GM18520 (cell line): ENCODE measurements around the gene APOL6.
"Not testable (repeated sequence)": the region's sequence is repeated elsewhere in the genome, so short reads cannot be mapped to it uniquely, and the experiment has no call there.

Source experiments
- ATAC-seq: cut with Tn5 transposase; IDR thresholded peaks from one replicate; pipeline ENCODE4 v1.9.1; 2021; ENCODE audit not compliant: unreplicated experiment

APOL6 gene

DNA sequence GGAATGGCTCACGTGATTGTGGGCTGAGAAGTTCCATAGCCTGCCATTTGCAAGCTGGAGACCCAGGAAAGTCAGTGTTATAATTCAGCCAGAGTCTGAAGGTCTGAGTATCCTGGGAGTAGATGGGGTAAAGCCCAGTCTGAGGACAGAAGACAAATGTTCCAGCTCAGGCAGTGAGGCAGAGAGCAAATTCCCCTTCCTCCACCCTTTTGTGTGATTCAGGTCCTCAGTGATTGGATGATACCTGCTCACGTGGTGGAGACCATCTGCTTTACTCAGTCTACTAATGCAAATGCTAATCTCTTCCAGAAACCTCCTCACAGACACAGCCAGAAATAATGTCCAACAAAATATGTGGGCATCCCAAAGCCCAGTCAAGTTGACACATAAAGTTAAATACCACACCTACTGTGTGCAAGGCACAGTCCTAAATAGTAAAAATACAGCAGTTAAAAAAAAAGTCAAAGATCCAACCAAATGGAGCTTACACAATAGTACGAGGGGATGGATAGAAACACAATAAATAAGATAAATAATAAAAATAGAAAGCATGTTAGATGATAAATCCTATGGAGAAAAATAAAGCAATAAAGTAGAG lies 13.2 kb upstream of the APOL6 start:
- no peak for ATAC-seq

DNA sequence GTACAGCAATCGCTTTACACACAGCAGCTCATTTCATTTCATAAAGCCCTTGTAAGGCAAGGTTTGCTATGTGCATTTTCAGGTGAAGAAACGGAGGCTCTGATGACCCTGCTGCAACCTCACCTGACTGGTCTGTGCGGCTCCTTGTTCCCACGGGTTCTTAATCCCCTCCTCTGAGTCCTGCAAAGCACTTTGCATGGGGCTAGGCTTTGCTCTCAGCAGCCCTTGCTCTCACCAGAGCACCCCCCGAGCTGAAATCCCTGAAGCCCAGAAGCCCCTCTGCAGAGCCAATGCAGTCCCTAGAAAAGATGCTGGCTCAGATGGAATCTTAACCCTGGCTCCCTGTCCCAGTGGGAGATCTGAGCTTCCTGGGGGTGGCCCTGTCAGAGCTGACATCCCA lies 11.0 kb upstream of the APOL6 start:
- no peak for ATAC-seq

DNA sequence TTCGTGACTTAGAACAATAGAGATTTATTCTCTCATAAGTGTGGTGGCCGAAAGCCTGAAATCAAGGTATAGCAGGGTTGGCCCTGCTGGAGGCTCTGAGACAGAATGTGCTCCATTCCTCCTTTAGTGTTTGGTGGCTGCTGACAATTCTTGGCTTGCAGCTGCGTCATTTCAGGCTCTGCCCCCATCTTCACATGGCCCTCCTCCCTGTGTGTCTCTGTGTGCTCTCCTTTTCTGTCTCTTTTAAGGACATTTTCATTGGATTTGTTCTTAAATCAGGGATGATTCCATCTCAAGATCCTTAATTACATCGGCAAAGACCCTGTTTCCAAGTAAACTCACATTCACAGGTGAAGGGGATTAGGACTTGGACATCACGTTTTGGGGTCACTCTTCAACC lies 10.2 kb upstream of the APOL6 start:
- ATAC-seq: no peak

DNA sequence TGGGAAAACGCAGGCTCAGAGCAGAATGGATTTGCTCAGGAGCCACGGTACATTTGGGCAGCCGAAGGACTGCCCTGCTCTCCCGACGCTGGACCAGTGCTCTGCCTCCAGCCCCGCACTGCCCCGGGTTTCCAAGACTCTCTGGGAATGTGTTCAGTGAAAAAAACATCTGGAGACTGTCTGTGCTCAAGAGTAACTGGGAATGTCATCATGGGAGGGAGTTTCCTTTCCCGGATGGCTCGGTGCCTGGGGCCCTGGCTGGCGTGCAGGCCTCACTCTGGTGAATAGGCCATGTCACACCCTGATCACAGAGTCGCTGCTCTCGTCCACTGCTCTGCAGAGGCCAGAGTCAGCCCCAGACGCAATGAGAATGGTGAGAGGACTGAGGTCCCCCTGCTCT lies 9.8 kb upstream of the APOL6 start:
- ATAC-seq: no peak

DNA sequence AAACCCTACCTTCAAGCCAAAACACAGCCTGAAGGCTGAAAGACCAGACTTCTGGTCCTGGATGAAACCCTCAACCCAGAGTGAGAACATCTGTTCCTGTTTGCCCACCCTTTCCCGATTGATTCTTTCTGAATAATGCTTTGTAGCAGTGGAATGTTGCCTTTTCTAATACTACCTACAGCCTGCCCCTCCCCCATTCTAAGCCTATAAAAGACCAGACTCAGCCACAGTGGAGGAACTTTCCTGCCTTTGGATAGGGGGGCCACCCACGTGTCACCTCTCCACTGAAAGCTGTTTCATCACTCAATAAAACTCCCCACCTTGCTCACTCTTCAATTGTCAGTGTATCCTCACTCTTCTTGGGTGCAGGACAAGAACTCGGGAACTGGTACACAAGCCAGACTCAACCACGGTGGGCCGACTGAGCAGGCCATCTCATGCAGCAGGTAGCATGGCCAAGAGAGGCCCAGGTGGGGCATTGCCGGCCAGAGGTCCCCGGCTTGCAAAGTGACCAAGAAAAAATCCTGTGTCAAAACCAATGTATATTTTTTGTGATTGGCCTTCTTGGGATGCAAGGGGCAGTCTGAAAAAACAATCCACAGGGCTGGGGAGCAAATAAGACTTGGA lies 6.6 kb upstream of the APOL6 start:
- no peak for ATAC-seq

DNA sequence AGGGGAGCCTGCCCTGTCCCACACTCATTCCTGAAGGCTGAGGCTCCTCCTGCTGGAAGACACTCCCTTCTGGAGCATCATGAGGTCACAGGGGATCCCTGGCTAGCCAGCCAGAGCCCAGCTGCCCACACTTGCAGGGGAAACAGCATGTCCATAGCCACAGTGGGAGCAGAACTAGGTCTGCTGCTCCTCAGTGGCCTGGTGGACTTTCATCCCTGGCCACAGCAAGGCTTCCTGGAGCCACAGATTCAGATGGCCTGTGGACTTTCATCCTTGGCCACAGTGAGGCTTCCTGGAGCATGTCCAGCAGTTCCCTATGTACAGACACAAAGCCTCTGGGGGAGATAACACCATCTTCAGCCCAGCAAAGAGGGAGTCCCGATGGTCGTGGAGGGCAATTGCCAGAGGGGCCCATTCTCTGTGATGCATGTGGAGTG lies 5.9 kb upstream of the APOL6 start:
- no peak for ATAC-seq

- no peak for ATAC-seq
These were observed 4.3 kb upstream of the APOL6 start for GRCh38 chr22:35643991-35644390.

DNA sequence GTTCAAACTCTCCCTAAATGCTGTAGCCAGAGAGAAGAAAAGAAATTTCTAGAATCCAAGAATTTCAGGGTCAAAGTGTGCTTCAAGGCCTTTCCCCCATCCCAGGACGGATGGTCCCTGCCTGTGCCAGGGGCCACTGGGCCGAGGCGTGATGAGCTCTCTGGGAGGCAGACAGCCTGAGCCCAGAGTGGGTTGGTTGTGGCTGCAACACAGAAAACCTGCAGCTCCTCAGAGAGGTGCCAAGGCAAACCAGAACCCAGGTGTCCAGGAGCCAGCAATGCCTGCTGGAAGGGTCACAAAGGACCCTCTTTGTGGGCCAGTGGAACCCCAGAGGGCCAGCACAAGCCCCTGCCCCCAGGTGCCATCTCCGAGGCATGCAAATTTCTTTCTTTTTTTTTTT lies 2.6 kb upstream of the APOL6 start:
- no peak for ATAC-seq

DNA sequence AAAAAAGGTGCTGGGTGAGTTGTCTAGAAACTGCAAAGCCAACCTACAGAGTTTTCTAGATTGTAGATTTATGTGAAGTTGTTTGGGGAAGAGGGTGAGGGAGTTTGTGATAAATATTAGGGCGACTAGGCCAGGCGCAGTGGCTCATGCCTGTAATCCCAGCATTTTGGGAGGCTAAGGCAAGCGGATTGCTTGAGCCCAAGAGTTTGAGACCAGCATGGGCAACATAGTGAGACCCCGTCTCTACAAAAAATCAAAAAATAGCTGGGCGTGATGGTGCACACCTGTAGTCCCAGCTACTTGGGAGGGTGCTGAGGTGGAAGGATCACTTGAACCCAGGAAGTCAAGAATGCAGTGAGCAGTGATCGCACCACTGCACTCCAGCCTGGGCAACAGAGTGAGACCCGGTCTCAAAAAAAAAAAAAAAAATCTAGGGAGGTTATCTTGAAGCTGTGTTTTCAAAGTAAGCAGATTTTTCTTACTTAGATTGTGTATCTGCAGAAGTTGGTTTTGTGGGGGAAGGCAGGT lies 844 bp downstream of the APOL6 start:
- ATAC-seq: no peak

DNA sequence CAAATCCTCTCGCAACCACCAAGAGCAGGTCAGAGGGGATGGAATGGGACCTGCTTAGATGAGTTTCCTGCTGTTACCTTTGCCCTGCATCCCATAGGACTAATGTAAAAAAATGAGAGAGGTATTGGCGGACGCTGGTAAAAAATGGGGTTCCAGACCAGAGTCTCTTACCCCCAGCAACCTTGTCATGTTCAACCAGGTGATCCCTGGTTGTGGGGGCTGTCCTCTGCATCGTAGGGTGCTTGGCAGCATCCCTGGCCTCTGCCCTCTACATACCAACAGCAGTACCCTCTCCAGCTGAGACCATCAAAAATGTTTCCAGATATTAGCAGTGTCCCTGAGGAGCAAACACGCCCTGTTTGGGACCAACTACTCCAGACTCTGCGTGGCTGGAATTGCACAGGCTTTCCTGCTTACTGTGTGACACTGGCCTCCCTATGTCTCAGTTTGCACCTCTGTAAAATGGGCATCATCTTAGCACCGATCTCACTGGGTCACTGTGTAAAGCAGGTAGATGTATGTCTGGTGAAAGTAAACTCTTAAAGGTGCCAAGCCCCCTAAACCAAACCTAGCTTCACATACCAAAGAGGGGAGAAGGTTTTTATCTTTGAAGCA lies 1.5 kb downstream of the APOL6 start:
- no peak for ATAC-seq

GRCh38 chr22:35651085-35651484 lies 2.8 kb downstream of the APOL6 start:
- no peak for ATAC-seq

DNA sequence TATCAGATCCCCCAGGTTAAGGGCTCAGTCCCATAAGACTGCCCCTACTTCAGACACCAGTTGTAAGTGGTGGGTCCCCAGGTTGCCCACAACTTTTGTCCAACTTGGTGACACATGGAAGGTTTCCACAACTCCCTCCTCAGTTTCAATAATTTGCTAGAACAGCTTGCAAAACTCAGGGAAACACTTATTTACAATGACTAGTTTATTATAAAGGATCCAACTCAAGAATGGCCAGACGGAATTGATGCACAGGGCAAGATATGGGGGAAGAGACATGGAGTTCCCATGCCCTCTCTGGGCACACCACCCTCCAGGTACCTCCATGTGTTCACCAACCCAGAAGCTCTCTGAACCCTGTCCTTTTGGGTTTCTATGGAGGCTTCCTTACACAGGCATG lies 5.6 kb downstream of the APOL6 start:
- ATAC-seq: no peak

DNA sequence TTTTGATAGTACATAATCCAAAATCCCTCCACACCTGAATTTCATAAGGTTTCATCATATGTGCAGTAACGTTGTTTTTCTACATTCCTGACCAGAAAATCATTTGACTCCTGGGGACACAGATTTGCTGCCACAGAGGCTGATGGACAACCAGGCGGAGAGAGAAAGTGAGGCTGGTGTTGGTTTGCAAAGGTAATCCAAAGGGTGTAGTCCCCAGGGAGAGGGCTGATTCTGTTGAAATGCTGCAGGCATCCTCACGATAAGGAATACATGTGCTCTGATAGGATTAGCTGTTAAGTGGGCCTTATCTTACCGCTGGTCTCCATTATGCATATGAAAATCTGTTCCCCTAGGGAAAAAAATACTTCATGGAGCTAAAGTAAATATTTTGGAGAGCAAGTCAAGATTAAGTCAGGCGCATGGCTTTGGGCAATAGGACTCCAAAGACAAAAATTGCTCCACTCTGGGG lies 8.1 kb downstream of the APOL6 start:
- ATAC-seq: no peak

DNA sequence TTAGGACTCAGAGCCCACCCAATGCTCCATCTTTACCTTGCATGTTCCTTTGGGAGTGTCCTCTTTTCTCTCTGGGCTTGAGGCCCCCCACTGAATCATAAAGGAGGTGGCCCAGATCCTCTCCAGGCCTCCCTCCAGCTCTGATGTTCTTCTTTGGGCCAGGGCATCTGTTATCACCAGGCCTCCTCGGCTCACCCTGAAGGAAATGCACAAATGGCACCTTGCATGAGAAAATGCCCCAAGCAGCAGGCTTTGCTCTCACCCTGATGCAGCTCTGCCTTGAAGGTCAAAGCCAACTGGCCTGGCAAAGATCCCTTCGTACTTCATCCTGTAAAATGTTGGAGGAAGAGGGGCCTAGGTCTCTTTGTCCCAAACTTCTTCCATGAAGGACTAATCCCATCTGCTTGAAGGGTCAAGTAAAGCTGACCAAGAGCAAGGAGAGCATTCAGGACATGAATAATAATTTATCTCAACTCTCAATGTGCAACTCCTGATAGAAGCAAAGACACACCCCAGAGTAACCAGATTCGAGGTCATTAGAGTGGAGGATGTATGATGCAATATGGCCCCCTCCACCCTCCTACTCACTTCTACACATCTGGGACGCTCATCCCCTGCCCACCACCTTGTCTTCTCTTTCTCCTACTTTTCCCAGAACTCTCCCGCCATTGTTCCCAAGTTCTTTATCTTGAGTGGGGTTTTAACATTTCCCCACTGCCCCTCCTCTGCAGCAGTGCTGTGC lies 9.5 kb downstream of the APOL6 start:
- no peak for ATAC-seq

DNA sequence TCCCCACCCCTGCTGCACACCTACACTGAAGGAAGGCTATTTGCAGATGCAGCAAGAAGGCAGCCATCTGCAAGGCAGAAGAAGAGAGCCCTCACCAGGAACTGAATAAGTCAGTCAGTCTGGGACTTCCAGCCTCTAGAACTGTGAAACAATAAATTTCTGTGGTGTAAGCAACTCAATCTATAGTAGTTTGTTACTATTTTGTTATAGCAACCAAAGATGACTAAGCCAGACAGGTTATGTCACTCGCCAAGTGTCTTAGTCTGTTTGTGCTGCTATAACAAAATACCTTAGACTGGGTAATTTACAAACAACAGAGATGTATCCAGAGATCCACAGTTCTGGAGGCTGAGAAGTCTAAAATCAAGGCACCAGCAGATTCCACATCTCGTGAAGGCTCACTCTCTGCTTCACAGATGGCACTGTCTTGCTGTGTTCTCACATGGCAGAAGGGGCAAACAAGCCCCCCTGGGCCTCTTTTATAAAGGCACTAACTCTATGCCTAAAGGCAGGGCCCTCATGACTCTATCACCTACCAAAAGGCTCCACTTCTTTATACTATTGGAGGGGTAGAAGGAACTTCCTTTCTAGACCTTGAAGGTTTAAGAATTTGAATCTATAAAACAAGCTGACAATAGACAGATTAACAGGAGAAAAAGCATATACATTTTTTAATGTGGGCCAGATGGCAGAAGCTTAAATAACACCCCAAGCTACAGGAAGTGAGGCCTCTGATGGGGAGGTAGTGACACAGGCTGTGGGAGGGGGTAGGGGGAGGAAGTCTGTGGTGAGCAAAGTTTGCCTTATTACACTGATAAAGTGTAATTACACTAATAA lies 12.3 kb downstream of the APOL6 start:
- ATAC-seq: no peak

DNA sequence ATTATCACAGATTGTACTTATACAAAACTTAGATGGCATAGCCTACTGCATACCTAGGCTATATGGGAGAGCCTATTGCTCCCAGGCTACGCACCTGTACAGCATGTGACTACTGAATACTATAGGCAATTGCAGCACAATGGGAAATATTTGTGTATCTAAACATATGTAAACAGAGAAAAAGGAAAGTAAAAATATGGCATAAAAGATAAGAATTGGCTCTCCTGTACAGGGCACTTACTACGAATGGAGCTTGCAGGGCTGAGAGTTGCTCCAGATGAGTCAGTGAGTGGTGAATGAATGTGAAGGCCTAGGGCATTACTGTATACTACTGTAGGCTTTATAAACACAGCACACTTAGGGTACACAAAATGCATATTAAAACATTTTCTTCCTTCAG lies 13.2 kb downstream of the APOL6 start:
- ATAC-seq: no peak

DNA sequence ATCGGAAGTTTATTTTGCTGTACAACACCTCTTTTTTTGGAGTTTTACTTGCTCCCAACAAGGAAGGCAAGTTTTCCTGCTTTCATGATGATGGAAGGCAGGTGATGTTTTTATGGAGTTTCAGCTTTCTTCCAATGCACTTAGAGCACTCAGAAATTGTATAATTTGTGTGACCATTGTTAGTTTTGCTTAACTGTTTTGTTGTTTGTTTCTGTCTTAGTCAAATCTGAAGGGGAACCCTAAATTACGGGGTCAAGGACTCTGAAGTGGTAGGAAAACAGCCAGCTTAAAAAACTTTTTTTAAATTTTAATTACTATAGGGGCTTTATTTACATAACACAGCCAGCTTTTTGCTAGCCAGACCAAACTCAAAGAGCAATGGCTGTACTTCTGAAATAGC lies 14.7 kb downstream of the APOL6 start:
- no peak for ATAC-seq

DNA sequence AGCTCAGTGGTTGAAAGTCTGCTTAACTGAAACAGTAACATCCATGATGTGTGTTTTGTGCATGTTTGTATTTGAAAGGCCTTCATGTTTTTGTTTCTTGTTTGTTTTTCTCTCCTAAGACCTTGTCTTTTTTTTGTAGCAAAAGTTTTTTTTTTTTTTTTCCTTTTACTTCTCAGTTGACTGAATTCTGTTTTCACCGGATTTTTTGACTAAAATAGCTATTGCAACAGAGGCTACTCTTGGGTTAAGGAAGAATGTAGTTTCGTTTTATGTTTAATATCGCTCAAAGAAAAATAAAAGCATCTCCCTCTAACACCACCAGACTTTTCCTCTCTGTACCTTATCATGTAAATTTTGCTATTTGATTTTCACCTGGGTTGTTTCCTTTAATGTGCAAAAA lies 15.1 kb downstream of the APOL6 start:
- ATAC-seq: no peak

DNA sequence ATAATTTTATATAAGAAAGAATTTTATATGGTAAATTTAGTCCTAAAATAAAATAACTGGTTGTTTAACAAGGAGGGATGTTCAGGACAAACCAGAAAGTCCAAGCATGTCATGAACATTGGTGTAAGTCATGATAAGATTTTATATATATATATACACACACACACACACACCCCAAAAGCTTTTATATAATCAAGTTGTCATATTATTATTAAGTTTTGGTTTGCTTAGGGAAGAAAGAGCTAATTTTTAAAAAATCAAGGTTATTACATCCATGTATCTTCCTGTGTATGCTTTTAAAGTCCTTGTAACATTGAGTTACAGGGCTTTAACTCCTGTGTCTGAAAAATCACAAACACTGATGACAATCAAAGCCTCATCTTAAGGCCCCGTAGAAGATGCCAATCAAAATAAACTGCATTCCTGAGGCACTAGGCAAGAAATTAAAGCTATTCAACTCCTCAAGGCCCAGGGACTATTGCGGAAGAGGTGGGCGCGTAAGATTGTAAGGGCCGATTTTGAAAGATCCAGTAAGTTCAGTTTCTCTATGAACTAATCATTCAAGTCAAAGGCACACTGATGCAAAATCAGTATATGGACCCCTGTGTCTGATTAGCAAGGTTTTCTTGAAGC lies 16.8 kb downstream of the APOL6 start:
- no peak for ATAC-seq

- not testable (repeated sequence) for ATAC-seq
These were observed 18.5 kb downstream of the APOL6 start for GRCh38 chr22:35666699-35667098.
